Choroid plexus epithelial cell (primary cell): ENCODE data around the gene FBXO8.

Source experiments
- DNase-seq: peaks from one replicate; pipeline ENCODE4 v3.0.0-alpha.2; 2010; ENCODE audit warnings: low read depth
- H3K4me3 ChIP-seq: 2 replicates; pipeline ENCODE4 v1.5.1; 2011; ENCODE audit warnings: low read depth, mild to moderate bottlenecking, control low read depth, low read length, moderate library complexity
- TF ChIP-seq, protein P1 (sequence below): conservative IDR thresholded peaks from 2 replicates; pipeline ENCODE4 v1.5.1; 2011; ENCODE audit warnings: low read depth, mild to moderate bottlenecking, control low read depth, inconsistent platforms, low read length, moderate library complexity

Gene FBXO8

DNA sequence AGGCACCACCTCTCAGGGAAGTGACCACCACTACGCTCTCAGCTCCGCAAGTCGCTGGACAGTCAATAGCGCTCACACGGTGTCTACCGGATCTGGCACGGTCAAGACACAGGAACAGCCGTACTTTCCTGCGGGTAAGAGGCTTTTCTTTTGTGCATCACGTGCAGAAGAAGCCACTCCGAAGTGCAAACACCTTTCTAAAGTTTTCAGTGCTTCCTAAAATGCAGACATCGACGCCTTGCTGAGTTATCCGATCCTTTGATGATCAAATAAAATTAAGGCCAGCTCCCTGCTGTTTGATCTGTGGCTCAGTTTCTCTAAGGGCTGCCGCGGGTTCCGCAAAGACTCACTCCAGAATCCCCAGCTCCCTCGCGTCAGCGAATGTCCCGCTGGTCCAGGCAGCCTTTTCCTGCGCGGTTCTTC lies 71.8 kb downstream of the FBXO8 start:
- no peak for DNase-seq
- H3K4me3 ChIP-seq = no peak overlapping the region
- TF ChIP-seq, protein P1, sequence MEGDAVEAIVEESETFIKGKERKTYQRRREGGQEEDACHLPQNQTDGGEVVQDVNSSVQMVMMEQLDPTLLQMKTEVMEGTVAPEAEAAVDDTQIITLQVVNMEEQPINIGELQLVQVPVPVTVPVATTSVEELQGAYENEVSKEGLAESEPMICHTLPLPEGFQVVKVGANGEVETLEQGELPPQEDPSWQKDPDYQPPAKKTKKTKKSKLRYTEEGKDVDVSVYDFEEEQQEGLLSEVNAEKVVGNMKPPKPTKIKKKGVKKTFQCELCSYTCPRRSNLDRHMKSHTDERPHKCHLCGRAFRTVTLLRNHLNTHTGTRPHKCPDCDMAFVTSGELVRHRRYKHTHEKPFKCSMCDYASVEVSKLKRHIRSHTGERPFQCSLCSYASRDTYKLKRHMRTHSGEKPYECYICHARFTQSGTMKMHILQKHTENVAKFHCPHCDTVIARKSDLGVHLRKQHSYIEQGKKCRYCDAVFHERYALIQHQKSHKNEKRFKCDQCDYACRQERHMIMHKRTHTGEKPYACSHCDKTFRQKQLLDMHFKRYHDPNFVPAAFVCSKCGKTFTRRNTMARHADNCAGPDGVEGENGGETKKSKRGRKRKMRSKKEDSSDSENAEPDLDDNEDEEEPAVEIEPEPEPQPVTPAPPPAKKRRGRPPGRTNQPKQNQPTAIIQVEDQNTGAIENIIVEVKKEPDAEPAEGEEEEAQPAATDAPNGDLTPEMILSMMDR = no peak

DNA sequence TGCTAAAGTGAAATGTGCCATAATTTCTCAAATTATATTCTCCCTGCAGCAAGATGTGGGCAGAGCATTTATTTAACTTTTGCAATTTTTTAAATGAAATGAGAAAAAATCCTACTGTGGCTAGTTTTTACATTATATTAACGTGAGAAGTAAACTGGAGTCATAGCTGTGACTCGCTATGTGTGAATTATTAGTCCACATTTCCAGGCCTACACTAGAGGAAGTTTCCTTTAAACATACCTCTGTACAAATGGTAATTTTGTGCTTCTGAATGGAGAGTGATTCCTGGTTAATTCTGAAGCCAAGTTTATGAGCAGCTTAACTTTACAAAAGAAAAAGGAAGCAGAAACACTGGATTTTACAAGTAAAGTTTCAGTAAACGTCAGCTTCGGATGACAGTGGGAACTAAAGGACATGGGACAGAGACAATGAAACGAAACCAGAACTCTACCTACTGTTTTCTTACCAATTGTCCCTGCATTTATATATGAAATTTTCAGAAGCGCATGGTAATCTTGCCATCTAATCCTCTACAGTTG lies 72.4 kb downstream of the FBXO8 start:
- TF ChIP-seq, protein P1 = no peak
- H3K4me3 ChIP-seq = no peak overlapping the region
- DNase-seq = no peak

DNA sequence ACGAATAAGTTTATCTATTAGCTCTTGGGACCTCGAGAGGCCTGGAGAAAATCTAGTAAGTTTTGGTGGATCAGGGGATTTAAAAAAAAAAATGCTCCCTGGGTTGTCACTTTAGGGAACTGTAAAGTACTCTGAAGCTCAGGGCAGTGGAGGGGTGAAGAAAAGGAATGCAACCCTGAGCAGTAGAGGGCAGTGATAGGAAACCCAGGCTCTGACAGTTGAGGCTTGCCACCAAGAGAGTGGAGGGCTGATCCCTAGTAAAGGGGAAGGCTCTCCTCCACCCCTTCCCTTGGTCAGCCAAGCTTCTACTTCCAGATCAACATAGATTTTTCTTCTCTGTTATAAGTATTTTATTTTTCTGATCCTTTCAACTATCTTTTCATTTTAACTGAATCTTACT lies 73.1 kb downstream of the FBXO8 start:
- DNase-seq = no peak
- TF ChIP-seq, protein P1 = no peak
- no peak overlapping the region for H3K4me3 ChIP-seq

DNA sequence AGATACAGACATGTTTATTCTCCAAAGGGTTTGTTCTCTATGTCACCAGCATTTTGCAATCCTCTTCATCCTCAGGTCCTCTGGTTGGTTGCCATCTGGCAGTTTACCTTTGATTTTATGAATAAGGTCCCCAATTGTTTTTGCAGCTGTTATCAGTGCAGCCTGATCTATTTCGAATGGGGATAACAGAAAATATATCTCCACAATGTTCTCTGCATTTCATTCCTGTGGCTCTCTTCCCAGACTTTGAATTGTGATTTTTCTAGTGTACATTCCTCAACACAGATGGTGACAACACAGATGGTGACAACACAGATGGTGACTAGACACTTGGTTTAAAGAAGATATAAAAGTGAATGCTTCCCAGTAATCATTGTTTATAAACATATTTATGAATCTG lies 74.1 kb downstream of the FBXO8 start:
- DNase-seq = no peak
- TF ChIP-seq, protein P1 = no peak
- no peak overlapping the region for H3K4me3 ChIP-seq

DNA sequence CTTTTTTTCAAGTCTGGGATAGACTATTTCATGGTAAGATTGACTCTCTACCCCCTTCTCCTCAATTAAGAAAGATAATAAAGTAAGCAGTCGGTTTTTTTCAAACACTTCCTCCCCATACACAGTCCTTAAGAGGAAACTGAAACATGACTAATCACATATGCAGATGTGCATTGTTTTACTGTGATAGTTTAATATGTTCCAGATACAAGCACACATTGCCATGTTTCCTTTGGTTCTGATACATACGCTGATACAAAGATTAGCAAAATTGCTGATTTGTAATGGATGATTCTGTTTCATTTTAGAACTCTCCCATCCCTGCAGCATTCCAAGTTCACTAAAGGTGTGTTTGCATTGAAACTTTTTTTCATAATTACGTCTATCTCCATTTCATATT lies 76.1 kb downstream of the FBXO8 start:
- H3K4me3 ChIP-seq = no peak overlapping the region
- DNase-seq = no peak
- TF ChIP-seq, protein P1 = no peak

DNA sequence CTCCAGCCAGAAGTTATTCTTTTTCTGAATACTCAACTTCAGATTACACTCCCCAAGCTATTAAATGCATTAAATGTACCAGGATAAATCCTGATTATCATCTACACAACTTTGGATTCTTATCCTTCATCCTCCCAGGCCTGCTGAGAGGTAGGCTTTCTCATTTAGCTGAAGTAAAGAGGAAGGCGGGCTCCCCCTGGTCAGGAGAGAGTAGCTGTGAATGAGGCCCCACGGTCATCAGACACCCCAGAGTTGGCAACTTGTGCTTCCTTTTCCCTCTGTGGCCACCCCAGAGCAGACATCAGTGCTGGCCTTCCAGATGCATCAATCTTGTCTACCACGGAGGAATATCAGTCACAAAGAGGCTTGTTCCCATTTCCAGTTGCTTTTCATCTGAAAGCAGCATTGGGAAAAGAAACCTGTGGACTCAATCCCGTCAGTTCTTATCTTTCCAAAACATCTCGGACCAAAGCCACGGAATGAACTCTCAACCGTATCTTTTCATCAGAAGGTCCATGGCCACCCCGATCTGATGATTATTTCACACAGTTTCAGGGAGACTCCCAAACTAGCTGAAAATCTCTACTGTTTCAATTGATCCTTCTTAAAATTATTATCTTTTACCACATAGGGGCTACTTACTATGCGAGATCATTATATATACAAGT lies 79.2 kb downstream of the FBXO8 start:
- DNase-seq = no peak
- no peak overlapping the region for H3K4me3 ChIP-seq
- TF ChIP-seq, protein P1 = no peak

DNA sequence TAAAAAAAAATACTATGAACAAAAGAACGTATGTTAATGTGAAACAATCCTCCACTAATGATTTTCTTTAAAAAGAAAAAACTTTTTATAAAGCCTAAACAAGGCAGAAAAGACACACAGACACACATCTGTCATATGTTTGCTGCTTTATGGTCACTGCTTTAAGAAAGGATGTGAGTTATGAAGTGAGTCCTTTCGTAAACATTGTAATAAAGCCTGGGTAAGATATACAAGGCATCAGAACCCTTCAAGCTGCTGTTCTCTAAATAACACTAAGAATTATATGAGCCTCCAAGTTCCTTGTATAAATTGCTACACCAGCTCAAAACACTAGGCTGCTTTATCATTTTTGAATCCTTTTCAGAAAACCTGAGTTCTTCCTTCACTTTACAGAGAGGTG lies 81.6 kb downstream of the FBXO8 start:
- TF ChIP-seq, protein P1 = no peak
- no peak for DNase-seq
- no peak overlapping the region for H3K4me3 ChIP-seq
